SK-N-SH (cell line): ENCODE data around the gene GRWD1. TPM values are rescaled to one million over a fixed set of nuclear protein-coding genes. Genes with fewer than 3 reads are reported as not detected.

Experiments used
- CTCF ChIA-PET: fragments of 300-600, 350-600 bp; formaldehyde crosslinking; extraction: SDS; loops from one replicate; lab custom pipeline; 2021; lab: Yijun Ruan, JAX
- POLR2A ChIA-PET: fragments of 350-600 bp; sonication (Branson Sonifier 250); formaldehyde crosslinking; extraction: SDS; loops from one replicate; lab custom pipeline; 2020; ENCODE audit warnings: antibody characterized with exemption, inconsistent platforms; lab: Yijun Ruan, JAX
- DNase-seq: peaks from one replicate; pipeline ENCODE4 v3.0.0; 2012
- H2AFZ ChIP-seq: fragments of 200-600 bp; sonication (generic); 2 replicates; pipeline ENCODE4 v1.8.1; 2016; ENCODE audit warnings: antibody characterized with exemption, mild to moderate bottlenecking, low read depth
- H3F3A ChIP-seq: fragments of 200-600 bp; sonication (generic); replicated peaks from 2 replicates; pipeline ENCODE3; 2016; ENCODE audit warnings: antibody characterized with exemption, mild to moderate bottlenecking; ENCODE audit not compliant: insufficient read depth
- H3K27ac ChIP-seq, 2 experiments: fragments of 200-500 bp in 1 of 2; fragments of 200-600 bp in 1 of 2; sonication (Bioruptor generic) in 1 of 2; sonication (generic), shearing (Covaris generic) in 1 of 2; 2 replicates each; pipeline versions ENCODE4 v1.5.1 to v1.6.1; 2014 to 2016; ENCODE audit warnings: low read depth in 2 of 2, inconsistent platforms in 1 of 2, low read length in 1 of 2, mild to moderate bottlenecking in 1 of 2, mixed read lengths in 1 of 2
- H3K27me3 ChIP-seq: fragments of 200-600 bp; sonication (generic), shearing (Covaris generic); 2 replicates; pipeline ENCODE4 v1.6.1; 2016; ENCODE audit warnings: mixed run types; ENCODE audit not compliant: insufficient read depth
- H3K36me3 ChIP-seq, 2 experiments: fragments of 200-500 bp in 1 of 2; fragments of 200-600 bp in 1 of 2; sonication (Bioruptor generic) in 1 of 2; sonication (generic) in 1 of 2; replicated peaks in 1 of 2; 2 replicates each; pipeline versions ENCODE3 to v1.5.1; 2014 to 2016; ENCODE audit warnings: low read length in 1 of 2, mild to moderate bottlenecking in 1 of 2; ENCODE audit not compliant: insufficient read depth in 2 of 2, control insufficient read depth in 1 of 2
- H3K4me1 ChIP-seq, 2 experiments: fragments of 200-500 bp in 1 of 2; fragments of 200-600 bp in 1 of 2; sonication (Bioruptor generic) in 1 of 2; sonication (generic), shearing (Covaris generic) in 1 of 2; 2 replicates each; pipeline versions ENCODE4 v1.5.1 to v1.6.1; 2014 to 2016; ENCODE audit warnings: low read depth in 1 of 2, low read length in 1 of 2, mixed run types in 1 of 2; ENCODE audit not compliant: insufficient read depth in 2 of 2, control insufficient read depth in 1 of 2
- H3K4me2 ChIP-seq: fragments of 200-600 bp; sonication (generic), shearing (Covaris generic); 2 replicates; pipeline ENCODE4 v1.6.1; 2017; ENCODE audit warnings: mixed run types
- H3K4me3 ChIP-seq, 2 experiments: fragments of 200-500 bp in 1 of 2; fragments of 200-600 bp in 1 of 2; sonication (Bioruptor generic) in 1 of 2; sonication (generic), shearing (Covaris generic) in 1 of 2; 2 replicates each; pipeline versions ENCODE4 v1.5.1 to v1.8.1; 2014 to 2016; ENCODE audit warnings: low read depth in 2 of 2, inconsistent platforms in 1 of 2, low read length in 1 of 2, mild to moderate bottlenecking in 1 of 2, mixed read lengths in 1 of 2, moderate library complexity in 1 of 2
- H3K79me2 ChIP-seq: fragments of 200-600 bp; sonication (generic); 2 replicates; pipeline ENCODE4 v1.8.1; 2017; ENCODE audit warnings: mild to moderate bottlenecking; ENCODE audit not compliant: insufficient read depth
- H3K9ac ChIP-seq: fragments of 200-600 bp; sonication (generic); 2 replicates; pipeline ENCODE4 v1.6.1; 2017; ENCODE audit warnings: mixed run types
- H3K9me2 ChIP-seq: fragments of 200-600 bp; sonication (generic); 2 replicates; pipeline ENCODE4 v1.6.1; 2017; ENCODE audit warnings: mixed run types
- H3K9me3 ChIP-seq: fragments of 200-600 bp; sonication (generic); 2 replicates; pipeline ENCODE4 v1.6.1; 2017; ENCODE audit warnings: mixed run types, mild to moderate bottlenecking, moderate library complexity
- H4K20me1 ChIP-seq: fragments of 200-600 bp; sonication (generic); 2 replicates; pipeline ENCODE4 v1.6.1; 2017; ENCODE audit warnings: mild to moderate bottlenecking, mixed run types; ENCODE audit not compliant: insufficient read depth
- CTCF ChIP-seq: fragments of 200-600 bp; sonication (generic); IDR thresholded peaks from 2 replicates; pipeline ENCODE4 v1.6.1; 2017; ENCODE audit warnings: antibody characterized with exemption, mild to moderate bottlenecking, moderate library complexity
- ELF1 ChIP-seq: IDR thresholded peaks from 2 replicates; pipeline ENCODE4 v1.4.0; 2012
- EP300 ChIP-seq, 2 experiments: IDR thresholded peaks; 2 replicates each; pipeline versions ENCODE4 v1.4.0 to v1.6.1; 2012; ENCODE audit warnings: borderline replicate concordance in 1 of 2, low read depth in 1 of 2, low read length in 1 of 2
- EZH2phosphoT487 ChIP-seq: fragments of 200-600 bp; sonication (generic); IDR thresholded peaks from 2 replicates; pipeline ENCODE4 v1.6.1; 2017; ENCODE audit warnings: low read depth, mixed run types, mild to moderate bottlenecking, antibody characterized with exemption, moderate library complexity, borderline replicate concordance
- FOXJ3 ChIP-seq: sonication (generic); formaldehyde crosslinking; IDR thresholded peaks from 2 replicates; pipeline ENCODE4 v1.5.1; 2020; ENCODE audit warnings: mild to moderate bottlenecking, missing genetic modification reagents
- FOXM1 ChIP-seq: IDR thresholded peaks from 2 replicates; pipeline ENCODE4 v1.4.0; 2012; ENCODE audit warnings: low read depth, mild to moderate bottlenecking
- GATA2 ChIP-seq: sonication (generic); formaldehyde crosslinking; IDR thresholded peaks from 2 replicates; pipeline ENCODE4 v1.5.0; 2020; ENCODE audit warnings: mild to moderate bottlenecking, missing genetic modification reagents
- JUND ChIP-seq: IDR thresholded peaks from 2 replicates; pipeline ENCODE4 v1.4.0; 2012
- MAX ChIP-seq: IDR thresholded peaks from 2 replicates; pipeline ENCODE4 v1.4.0; 2012; ENCODE audit warnings: low read depth
- MXI1 ChIP-seq: IDR thresholded peaks from 2 replicates; pipeline ENCODE4 v1.6.1; 2012; ENCODE audit warnings: mild to moderate bottlenecking, low read depth, low read length, improper control_type of control experiment
- NRF1 ChIP-seq: IDR thresholded peaks from 2 replicates; pipeline ENCODE4 v1.6.1; 2012; ENCODE audit warnings: low read depth, mild to moderate bottlenecking, low read length
- POLR2AphosphoS5 ChIP-seq: IDR thresholded peaks from 2 replicates; pipeline ENCODE4 v1.6.1; 2012; ENCODE audit warnings: low read depth, low read length
- RAD21 ChIP-seq: IDR thresholded peaks from 2 replicates; pipeline ENCODE4 v1.6.1; 2012; ENCODE audit warnings: mild to moderate bottlenecking, low read length
- RCOR1 ChIP-seq: fragments of 150-350 bp; IDR thresholded peaks from 2 replicates; pipeline ENCODE4 v1.6.1; 2017; ENCODE audit warnings: antibody characterized with exemption, low read length
- RFX5 ChIP-seq: IDR thresholded peaks from 2 replicates; pipeline ENCODE4 v1.6.1; 2012; ENCODE audit warnings: mild to moderate bottlenecking, improper control_type of control experiment, low read length
- RXRA ChIP-seq: IDR thresholded peaks from 2 replicates; pipeline ENCODE4 v1.4.0; 2012; ENCODE audit warnings: low read depth, mild to moderate bottlenecking, borderline replicate concordance
- SIN3A ChIP-seq: IDR thresholded peaks from 2 replicates; pipeline ENCODE4 v1.6.1; 2012; ENCODE audit warnings: low read depth, mild to moderate bottlenecking, low read length, moderate library complexity, borderline replicate concordance
- SMC3 ChIP-seq: IDR thresholded peaks from 2 replicates; pipeline ENCODE4 v1.6.1; 2012; ENCODE audit warnings: low read depth, low read length, improper control_type of control experiment
- TCF12 ChIP-seq: IDR thresholded peaks from 2 replicates; pipeline ENCODE4 v1.4.0; 2012
- WGBS: methylation state at CpG from one replicate; pipeline ENCODE4 v1.1.6; 2017; ENCODE audit warnings: low lambda C conversion rate; 5-methylcytosine and 5-hydroxymethylcytosine counted together
- polyA plus RNA-seq, 3 experiments: library from polyadenylated mRNA; depleted of rRNA; stranded (reverse); fragments of >200 nt; gene quantifications; 2 replicates each; pipeline ENCODE4 v1.2.3, GENCODE V29; 2012
- TF ChIP-seq, protein P1 (sequence below): IDR thresholded peaks from 2 replicates; pipeline ENCODE4; 2012
- TF ChIP-seq, protein P2 (sequence below): IDR thresholded peaks from 2 replicates; pipeline ENCODE4 v1.4.0; 2012; ENCODE audit warnings: low read depth, borderline replicate concordance
- TF ChIP-seq, protein P3 (sequence below): IDR thresholded peaks from 2 replicates; pipeline ENCODE4 v1.4.0; 2012; ENCODE audit warnings: low read depth, borderline replicate concordance

The GRWD1 gene
- polyA plus RNA-seq, 1 of the 3 experiments (the other 2 are of a cell fraction) = 36.6 TPM

DNA sequence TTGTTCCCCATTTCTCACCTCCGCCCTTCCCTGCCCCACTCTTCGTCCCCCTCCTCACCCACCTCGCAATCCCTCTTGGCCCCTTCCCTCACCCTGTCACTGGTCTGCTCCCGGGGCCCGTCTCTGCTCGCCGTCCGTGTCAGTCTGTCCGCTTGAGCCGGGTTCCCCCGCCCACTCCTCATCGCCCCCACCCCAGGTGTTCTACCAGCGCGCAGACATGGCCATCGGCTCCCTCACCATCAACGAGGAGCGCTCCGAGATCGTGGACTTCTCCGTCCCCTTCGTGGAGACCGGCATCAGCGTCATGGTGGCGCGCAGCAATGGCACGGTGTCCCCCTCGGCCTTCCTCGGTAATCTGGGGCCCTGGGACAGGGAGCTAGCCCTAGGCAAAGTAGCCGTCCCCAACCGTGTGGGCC lies 30.0 kb upstream of the GRWD1 start:
- H3K36me3 ChIP-seq = no peaks in the 10 kb centered on the region
- no peak for DNase-seq
- TF ChIP-seq ELF1 (no peak), FOXJ3 (CRISPR knock-in tag) (no peak), TCF12 (no peak), MAX (no peak), EP300 (IDR thresholded peaks at IDR 0.05; ENCODE audit: borderline replicate concordance in 1 of 2, low read depth in 1 of 2, low read length in 1 of 2) (no peak), NRF1 (no peak), RXRA (no peak)
- TF ChIP-seq, protein P1, sequence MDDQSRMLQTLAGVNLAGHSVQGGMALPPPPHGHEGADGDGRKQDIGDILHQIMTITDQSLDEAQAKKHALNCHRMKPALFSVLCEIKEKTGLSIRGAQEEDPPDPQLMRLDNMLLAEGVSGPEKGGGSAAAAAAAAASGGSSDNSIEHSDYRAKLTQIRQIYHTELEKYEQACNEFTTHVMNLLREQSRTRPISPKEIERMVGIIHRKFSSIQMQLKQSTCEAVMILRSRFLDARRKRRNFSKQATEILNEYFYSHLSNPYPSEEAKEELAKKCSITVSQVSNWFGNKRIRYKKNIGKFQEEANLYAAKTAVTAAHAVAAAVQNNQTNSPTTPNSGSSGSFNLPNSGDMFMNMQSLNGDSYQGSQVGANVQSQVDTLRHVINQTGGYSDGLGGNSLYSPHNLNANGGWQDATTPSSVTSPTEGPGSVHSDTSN = no peak
- H3K9ac ChIP-seq = no peak overlapping the region
- H3K79me2 ChIP-seq = no peaks in the 10 kb centered on the region
- H3K27ac ChIP-seq = no peak overlapping the region
- no peaks in the 10 kb centered on the region; a peak in 1 of 4 replicates for H3K4me1 ChIP-seq
- H3K27me3 ChIP-seq = no peaks in the 10 kb centered on the region
- H3K9me2 ChIP-seq = no peaks in the 10 kb centered on the region
- ChIA-PET POLR2A (no interaction called here), CTCF (interaction anchor here (0.9 kb wide), 1 partner anchor 9 kb away, joined by 3 read pairs; no protein-coding TSS in a partner anchor)
- no peaks in the 10 kb centered on the region for H4K20me1 ChIP-seq
- no peak overlapping the region for H2AFZ ChIP-seq
- 93% methylated on average over 30 of the region's 30 CpGs for WGBS
- H3K4me3 ChIP-seq = no peak overlapping the region
- no peaks in the 10 kb centered on the region for H3K9me3 ChIP-seq
- H3K4me2 ChIP-seq = no peak overlapping the region
- no peaks in the 10 kb centered on the region for H3F3A ChIP-seq

DNA sequence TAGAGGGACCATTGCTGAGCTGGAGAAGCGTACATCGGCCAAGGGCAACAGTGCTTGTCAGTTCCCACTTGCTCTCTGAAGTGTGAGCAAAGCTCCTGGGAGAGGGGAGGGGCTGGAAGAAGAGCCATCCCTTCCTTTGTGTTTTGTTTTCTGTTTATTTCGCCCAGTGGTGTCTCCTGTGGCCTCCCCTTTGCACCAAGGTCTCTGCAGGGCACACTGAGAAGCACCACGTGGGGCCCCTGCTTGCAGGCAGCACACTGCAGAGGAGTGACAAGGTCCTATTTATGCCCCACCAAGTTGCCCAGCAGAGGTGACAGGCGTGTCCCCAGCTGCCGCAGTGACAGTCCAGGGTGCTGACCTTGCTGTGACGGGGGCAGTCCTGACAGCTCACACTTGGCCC lies 28.4 kb upstream of the GRWD1 start:
- no peaks in the 10 kb centered on the region for H3K79me2 ChIP-seq
- H3K27me3 ChIP-seq = no peaks in the 10 kb centered on the region
- H3K4me2 ChIP-seq = no peak overlapping the region
- POLR2A ChIA-PET = no interaction called here
- H3F3A ChIP-seq = no peaks in the 10 kb centered on the region
- DNase-seq = no peak
- H3K9me2 ChIP-seq = no peaks in the 10 kb centered on the region
- no peak overlapping the region for H3K9ac ChIP-seq
- CTCF ChIA-PET = interaction anchor here (0.9 kb wide), 1 partner anchor 36 kb away, joined by 3 read pairs; no protein-coding TSS in a partner anchor
- no peaks in the 10 kb centered on the region for H3K36me3 ChIP-seq
- no peak overlapping the region for H3K4me3 ChIP-seq
- 92% methylated on average over 7 of the region's 7 CpGs for WGBS
- no peak overlapping the region for H2AFZ ChIP-seq
- no peaks in the 10 kb centered on the region; a peak in 1 of 4 replicates for H3K4me1 ChIP-seq
- no peaks in the 10 kb centered on the region for H4K20me1 ChIP-seq
- H3K27ac ChIP-seq = no peak overlapping the region
- no peaks in the 10 kb centered on the region for H3K9me3 ChIP-seq
- TF ChIP-seq EZH2phosphoT487 (no peak), MXI1 (no peak), RXRA (no peak), SMC3 (no peak), JUND (no peak), FOXM1 (no peak), GATA2 (CRISPR knock-in tag) (no peak), RAD21 (no peak), RFX5 (no peak), SIN3A (no peak), TCF12 (no peak), POLR2AphosphoS5 (no peak), CTCF (no peak), MAX (no peak), RCOR1 (no peak), NRF1 (no peak)
- TF ChIP-seq, protein P2, sequence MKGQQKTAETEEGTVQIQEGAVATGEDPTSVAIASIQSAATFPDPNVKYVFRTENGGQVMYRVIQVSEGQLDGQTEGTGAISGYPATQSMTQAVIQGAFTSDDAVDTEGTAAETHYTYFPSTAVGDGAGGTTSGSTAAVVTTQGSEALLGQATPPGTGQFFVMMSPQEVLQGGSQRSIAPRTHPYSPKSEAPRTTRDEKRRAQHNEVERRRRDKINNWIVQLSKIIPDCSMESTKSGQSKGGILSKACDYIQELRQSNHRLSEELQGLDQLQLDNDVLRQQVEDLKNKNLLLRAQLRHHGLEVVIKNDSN = no peak
- TF ChIP-seq, protein P3, sequence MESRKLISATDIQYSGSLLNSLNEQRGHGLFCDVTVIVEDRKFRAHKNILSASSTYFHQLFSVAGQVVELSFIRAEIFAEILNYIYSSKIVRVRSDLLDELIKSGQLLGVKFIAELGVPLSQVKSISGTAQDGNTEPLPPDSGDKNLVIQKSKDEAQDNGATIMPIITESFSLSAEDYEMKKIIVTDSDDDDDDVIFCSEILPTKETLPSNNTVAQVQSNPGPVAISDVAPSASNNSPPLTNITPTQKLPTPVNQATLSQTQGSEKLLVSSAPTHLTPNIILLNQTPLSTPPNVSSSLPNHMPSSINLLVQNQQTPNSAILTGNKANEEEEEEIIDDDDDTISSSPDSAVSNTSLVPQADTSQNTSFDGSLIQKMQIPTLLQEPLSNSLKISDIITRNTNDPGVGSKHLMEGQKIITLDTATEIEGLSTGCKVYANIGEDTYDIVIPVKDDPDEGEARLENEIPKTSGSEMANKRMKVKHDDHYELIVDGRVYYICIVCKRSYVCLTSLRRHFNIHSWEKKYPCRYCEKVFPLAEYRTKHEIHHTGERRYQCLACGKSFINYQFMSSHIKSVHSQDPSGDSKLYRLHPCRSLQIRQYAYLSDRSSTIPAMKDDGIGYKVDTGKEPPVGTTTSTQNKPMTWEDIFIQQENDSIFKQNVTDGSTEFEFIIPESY = no peak
- TF ChIP-seq, protein P1 = no peak
